NCI-H446 treated with DMSO at 0.1 percent for 48 hours (cell line): ENCODE measurements around the gene NPR2.

Experiments
- DNase-seq: peaks from one replicate; lab custom pipeline; 2025; lab: John Stamatoyannopoulos, UW

Gene NPR2

GRCh38 chr9:35791297-35791921, at the start of gene NPR2:
Gene NPR2 (plus strand): TSS chr9:35791591. CDS start chr9:35792409, 818 bp downstream.
- DNase-seq: no peak

- DNase-seq: no peak
Observed at GRCh38 chr9:35741740-35742139, 49.7 kb upstream of the NPR2 start.

- no peak for DNase-seq
Observed at GRCh38 chr9:35743452-35743851, 47.9 kb upstream of the NPR2 start.

GRCh38 chr9:35743880-35744518, 47.4 kb upstream of the NPR2 start:
- DNase-seq: no peak

GRCh38 chr9:35745569-35745968, 45.8 kb upstream of the NPR2 start:
- no peak for DNase-seq

- DNase-seq: no peak
Observed at GRCh38 chr9:35746583-35746982, 44.8 kb upstream of the NPR2 start.

DNA sequence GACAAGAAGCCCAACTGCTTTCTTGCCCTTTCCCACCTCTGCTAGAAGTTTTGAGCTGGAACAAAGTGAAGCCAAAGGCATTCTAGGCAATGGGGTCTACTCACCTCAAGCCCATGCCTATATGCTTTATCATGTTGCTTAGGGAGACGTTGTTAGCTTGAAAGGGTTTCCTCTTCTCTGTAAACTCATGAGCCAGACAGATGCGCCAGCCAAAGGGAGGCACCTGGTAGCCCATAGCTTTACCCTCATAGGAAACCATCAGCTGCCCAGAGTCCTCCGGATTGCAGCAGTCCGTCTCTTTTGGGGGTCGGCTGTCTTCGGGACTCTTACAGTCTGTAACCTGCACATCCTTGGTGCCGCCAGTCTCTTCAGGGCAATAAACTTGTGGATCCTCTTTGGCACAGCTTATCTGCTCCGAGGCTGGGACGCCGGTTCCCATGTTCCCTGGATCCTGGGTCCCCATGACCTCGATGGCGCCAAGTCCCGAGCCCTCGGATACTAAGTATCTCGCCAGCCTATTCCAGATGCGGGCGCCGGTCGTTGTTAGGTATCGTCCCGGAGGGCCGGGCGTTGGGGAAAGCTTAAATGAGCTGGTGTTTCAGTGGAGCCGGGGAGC, 43.0 kb upstream of the NPR2 start:
- no peak for DNase-seq

- peak; percentile 24 for DNase-seq
Observed at GRCh38 chr9:35748858-35749514, 42.4 kb upstream of the NPR2 start, which contains the start of the genes GBA2 and RGP1. Gene GBA2 (minus strand): TSS chr9:35749228. CDS start chr9:35748704, 524 bp downstream. Gene RGP1 (plus strand): TSS chr9:35749287. CDS start chr9:35749756, 469 bp downstream.

- no peak for DNase-seq
Observed at GRCh38 chr9:35749515-35750255, 41.7 kb upstream of the NPR2 start.

- no peak for DNase-seq
Observed at GRCh38 chr9:35750256-35750531, 41.2 kb upstream of the NPR2 start.

GRCh38 chr9:35753466-35753865, 37.9 kb upstream of the NPR2 start:
- DNase-seq: no peak

DNA sequence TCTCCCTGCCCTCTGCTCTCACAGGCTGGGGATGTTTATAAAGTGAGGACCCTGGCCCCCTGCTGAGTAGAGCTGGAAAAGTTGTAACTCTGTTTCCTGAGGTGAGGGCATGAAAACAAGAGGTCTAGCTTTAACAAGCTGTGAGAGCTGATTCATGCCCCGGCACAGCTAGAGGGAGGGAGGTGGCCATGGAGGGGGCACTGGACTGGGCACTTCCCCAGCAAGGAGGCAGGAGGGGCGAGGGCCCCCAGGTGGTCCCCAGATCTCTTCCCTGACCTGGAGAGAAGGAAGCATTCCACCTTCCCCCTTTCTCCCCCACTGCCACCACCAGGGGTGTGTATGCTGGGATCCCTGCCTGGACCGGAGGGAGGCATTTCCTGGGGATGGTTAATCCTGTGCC, 37.1 kb upstream of the NPR2 start, which contains the start of gene MSMP:
Gene MSMP (minus strand): TSS at position 13 of the 400 bp plus-strand sequence. CDS start 147 bp downstream, outside the sequence.
- no peak for DNase-seq

GRCh38 chr9:35755071-35755470, 36.3 kb upstream of the NPR2 start:
- no peak for DNase-seq

DNA sequence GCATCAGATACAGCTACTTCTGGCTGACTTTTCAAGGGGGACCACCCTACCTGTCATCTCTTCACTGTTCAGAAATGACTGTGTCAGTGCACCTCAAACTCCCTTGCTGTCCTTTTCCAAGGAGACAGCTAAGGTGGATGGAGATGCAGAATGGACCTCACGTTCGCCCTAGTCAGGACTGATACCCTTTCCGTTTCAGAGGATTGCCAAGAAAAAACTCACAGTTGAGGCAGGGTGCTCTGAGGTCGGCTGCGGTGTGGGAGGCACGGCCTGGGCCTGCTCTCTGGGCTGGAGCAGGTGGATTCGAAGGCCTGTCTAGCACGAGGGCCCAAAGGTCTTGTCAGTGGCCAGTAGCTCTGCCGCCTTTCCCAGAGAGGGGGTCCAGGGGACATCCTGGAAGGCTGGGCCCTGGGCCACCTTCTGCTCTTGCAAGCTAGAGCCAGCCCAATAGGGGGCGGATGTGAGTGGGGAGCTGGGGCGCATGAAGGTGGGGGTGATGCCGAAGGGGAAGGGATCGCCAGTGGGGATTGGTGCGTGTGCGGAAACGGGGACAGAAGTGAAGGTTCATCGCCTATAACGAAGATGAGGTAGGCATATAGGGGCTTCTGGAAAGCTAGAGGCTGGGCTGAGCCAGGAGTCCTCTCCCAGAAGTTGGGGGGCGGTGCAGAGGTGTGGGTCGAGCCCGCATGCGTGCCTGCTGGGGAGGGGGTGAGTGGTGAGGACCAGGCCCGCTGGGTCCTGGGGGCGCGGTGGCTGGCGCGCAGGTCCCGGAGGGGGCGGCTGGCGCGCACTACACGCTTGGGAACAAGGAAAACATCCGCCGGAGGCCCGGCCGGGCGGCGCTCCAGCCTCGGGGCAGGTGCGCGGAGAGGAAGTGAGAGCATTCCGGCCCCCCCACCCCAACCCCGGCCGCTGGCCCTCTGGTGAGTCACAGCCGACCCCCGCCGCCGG, 34.8 kb upstream of the NPR2 start:
- DNase-seq: no peak

DNA sequence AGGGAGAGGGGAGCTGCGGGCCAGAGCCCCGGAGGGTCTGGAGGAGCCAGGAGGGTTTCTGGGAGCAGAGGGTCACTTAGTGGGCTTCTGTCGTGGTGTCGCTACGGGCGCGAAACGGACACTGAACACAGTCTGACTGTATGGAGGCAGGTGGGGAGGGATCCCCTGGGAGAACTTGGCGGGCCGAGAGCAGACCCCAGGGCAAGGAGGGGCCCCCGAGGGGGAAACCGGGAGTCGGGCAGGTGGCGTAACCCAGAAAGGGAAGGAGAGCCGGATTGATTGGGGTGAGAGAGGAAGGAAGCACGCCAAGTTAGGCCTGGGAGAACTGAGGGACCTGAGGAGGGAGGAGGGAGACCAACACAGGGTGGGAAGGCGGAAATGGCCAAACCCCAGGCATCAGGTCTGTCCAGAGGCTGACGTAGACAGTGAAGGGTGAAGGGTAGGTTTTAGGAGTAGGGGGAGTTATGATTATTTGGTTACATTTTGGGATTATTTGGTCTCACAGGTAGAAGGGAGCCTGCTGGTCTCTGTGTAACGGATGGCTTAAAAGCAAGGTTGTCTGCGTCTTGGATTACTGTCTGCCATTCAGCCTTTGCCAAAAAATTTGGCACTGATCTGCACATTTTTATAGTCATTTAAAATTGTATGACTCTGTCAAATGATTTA, 34.0 kb upstream of the NPR2 start:
- DNase-seq: no peak

GRCh38 chr9:35757892-35758275, 33.5 kb upstream of the NPR2 start:
- no peak for DNase-seq

- DNase-seq: no peak
Observed at GRCh38 chr9:35758475-35759050, 32.8 kb upstream of the NPR2 start.

DNA sequence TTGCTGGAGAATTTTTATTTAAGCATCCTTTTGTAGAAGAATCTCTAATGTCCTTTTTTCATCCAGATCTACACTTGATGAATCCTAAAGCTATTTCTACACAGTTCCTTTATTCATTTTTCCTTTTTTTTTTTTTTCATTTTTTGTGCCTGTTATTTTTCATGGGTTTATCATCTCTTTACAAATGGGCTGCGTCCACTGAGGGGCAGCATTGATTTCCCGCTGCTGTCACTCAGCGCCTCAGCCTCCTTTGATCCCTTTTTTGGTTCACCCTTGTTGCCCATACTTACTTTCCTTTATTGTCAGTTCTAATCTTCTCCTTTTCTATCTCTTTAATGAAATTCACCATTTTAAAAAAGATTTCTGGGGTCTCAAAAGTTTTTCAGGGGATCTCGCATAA, 31.6 kb upstream of the NPR2 start:
- DNase-seq: no peak

DNA sequence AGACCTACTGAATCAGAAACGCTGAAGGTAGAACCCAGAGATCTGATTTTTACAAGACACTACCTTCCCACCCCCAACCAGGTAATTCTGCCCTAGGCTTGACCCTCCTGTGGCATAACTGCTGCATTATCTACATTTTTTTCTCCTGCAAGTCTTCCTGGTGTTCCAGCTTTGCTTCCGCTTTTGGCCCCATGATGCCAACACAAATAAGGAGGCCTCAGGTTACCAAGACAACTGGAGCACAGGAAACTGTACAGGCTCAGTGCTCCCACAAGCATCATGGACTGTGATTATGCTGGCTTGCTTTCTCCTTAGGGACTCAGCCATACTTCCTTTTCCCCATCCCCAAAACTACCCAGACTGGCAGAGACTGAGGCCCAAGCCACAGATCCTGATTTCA, 30.7 kb upstream of the NPR2 start:
- no peak for DNase-seq

DNA sequence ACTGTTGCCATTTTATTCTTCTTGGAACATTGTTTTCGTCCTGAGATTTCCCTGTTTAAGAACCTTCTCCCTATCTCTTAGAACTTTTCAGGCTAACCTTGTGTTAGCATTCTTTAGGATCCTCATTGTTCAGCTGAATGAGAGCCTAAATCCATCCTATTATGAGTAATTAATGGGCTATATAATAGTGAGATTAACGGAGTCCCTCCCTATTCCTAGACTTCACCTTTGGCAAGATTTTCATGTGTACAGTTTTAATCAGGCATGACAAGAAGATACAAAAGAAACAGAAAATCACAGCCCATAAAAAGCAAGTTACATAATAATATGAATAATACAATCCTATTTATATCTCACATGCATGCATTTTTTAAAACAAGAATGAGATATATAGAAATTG, 28.2 kb upstream of the NPR2 start:
- no peak for DNase-seq
